ENCODE measurements around the gene GOSR2. TPM values are rescaled to one million over a fixed set of nuclear protein-coding genes. Genes with fewer than 3 reads are reported as not detected.

Gene GOSR2
- total and polyA plus RNA-seq, 2 of the 13 experiments (the other 11 are each of a cell fraction or from before 2014, with no cell fraction given): 61.5 to 63.9 TPM

DNA sequence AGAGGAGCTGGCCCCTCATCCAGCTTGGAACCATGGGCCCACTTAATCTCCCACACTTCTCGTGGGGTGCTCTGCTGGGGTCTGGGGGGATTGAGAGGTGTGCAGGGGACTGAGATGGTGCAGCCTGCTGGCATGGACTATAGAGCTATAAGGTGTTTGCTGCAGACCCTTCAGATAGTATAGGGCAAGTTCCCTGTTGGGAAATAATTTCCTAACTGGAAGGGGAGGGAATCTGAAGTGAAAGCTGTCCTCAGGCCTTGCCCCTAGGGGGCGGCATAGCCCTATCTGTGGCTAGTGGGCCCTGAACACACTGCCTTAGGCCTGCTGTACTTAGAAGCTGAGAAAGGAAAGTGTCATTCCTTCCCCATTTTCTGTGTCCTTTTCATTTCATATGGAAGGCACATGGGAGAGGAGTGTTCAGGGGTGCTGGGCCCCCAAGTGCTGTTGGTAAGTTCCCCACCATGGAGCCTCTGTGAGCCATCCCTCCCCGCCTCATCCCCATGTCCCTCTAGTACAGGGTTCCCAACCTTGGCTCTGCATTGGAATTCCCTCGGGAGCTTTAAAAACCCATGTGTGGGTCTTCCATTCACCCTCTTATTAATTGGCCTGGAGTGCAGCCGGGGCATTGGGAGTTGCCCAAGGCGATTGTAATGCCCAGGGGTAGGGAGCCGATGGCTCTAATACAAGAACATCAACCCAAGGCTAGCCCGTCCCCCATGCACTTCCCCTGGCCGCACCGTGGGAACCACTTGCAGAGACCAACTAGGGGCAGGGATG is 19.7 kb downstream of the GOSR2 start (continued):
- TF ChIP-seq, protein P1, sequence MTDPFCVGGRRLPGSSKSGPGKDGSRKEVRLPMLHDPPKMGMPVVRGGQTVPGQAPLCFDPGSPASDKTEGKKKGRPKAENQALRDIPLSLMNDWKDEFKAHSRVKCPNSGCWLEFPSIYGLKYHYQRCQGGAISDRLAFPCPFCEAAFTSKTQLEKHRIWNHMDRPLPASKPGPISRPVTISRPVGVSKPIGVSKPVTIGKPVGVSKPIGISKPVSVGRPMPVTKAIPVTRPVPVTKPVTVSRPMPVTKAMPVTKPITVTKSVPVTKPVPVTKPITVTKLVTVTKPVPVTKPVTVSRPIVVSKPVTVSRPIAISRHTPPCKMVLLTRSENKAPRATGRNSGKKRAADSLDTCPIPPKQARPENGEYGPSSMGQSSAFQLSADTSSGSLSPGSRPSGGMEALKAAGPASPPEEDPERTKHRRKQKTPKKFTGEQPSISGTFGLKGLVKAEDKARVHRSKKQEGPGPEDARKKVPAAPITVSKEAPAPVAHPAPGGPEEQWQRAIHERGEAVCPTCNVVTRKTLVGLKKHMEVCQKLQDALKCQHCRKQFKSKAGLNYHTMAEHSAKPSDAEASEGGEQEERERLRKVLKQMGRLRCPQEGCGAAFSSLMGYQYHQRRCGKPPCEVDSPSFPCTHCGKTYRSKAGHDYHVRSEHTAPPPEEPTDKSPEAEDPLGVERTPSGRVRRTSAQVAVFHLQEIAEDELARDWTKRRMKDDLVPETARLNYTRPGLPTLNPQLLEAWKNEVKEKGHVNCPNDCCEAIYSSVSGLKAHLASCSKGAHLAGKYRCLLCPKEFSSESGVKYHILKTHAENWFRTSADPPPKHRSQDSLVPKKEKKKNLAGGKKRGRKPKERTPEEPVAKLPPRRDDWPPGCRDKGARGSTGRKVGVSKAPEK (CRISPR knock-in tag; IDR thresholded peaks at IDR 0.05; ENCODE audit: borderline replicate concordance): no peak
- TF ChIP-seq PHF5A (CRISPR knock-in tag; IDR thresholded peaks at IDR 0.05; ENCODE audit: low read depth, unreplicated experiment) (no peak), ZNF652 (CRISPR knock-in tag; IDR thresholded peaks at IDR 0.05; ENCODE audit: borderline replicate concordance, low read depth) (no peak), ZNF260 (CRISPR knock-in tag; IDR thresholded peaks at IDR 0.05; ENCODE audit: borderline replicate concordance, low read depth) (no peak), ZFX (CRISPR knock-in tag; IDR thresholded peaks at IDR 0.05; ENCODE audit: low read depth) (peak; percentile 65; the same call in 1 of the 2 replicates), ZNF850 (CRISPR knock-in tag; conservative IDR thresholded peaks at IDR 0.05) (no peak), ZNF350 (CRISPR knock-in tag; IDR thresholded peaks at IDR 0.05; ENCODE audit: borderline replicate concordance, low read depth) (peak; percentile 36; the same call in 1 of the 2 replicates), ERF (CRISPR knock-in tag; IDR thresholded peaks at IDR 0.05) (peak; percentile 36; the same call in 1 of the 2 replicates), ZNF431 (CRISPR knock-in tag; IDR thresholded peaks at IDR 0.05; ENCODE audit: borderline replicate concordance, low read depth) (no peak)
- TF ChIP-seq, protein P2, sequence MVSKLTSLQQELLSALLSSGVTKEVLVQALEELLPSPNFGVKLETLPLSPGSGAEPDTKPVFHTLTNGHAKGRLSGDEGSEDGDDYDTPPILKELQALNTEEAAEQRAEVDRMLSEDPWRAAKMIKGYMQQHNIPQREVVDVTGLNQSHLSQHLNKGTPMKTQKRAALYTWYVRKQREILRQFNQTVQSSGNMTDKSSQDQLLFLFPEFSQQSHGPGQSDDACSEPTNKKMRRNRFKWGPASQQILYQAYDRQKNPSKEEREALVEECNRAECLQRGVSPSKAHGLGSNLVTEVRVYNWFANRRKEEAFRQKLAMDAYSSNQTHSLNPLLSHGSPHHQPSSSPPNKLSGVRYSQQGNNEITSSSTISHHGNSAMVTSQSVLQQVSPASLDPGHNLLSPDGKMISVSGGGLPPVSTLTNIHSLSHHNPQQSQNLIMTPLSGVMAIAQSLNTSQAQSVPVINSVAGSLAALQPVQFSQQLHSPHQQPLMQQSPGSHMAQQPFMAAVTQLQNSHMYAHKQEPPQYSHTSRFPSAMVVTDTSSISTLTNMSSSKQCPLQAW (CRISPR knock-in tag; IDR thresholded peaks at IDR 0.05): peak; percentile 27; the same call in 1 of the 2 replicates
- TF ChIP-seq, protein P3, sequence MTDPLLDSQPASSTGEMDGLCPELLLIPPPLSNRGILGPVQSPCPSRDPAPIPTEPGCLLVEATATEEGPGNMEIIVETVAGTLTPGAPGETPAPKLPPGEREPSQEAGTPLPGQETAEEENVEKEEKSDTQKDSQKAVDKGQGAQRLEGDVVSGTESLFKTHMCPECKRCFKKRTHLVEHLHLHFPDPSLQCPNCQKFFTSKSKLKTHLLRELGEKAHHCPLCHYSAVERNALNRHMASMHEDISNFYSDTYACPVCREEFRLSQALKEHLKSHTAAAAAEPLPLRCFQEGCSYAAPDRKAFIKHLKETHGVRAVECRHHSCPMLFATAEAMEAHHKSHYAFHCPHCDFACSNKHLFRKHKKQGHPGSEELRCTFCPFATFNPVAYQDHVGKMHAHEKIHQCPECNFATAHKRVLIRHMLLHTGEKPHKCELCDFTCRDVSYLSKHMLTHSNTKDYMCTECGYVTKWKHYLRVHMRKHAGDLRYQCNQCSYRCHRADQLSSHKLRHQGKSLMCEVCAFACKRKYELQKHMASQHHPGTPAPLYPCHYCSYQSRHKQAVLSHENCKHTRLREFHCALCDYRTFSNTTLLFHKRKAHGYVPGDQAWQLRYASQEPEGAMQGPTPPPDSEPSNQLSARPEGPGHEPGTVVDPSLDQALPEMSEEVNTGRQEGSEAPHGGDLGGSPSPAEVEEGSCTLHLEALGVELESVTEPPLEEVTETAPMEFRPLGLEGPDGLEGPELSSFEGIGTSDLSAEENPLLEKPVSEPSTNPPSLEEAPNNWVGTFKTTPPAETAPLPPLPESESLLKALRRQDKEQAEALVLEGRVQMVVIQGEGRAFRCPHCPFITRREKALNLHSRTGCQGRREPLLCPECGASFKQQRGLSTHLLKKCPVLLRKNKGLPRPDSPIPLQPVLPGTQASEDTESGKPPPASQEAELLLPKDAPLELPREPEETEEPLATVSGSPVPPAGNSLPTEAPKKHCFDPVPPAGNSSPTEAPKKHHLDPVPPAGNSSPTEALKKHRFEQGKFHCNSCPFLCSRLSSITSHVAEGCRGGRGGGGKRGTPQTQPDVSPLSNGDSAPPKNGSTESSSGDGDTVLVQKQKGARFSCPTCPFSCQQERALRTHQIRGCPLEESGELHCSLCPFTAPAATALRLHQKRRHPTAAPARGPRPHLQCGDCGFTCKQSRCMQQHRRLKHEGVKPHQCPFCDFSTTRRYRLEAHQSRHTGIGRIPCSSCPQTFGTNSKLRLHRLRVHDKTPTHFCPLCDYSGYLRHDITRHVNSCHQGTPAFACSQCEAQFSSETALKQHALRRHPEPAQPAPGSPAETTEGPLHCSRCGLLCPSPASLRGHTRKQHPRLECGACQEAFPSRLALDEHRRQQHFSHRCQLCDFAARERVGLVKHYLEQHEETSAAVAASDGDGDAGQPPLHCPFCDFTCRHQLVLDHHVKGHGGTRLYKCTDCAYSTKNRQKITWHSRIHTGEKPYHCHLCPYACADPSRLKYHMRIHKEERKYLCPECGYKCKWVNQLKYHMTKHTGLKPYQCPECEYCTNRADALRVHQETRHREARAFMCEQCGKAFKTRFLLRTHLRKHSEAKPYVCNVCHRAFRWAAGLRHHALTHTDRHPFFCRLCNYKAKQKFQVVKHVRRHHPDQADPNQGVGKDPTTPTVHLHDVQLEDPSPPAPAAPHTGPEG (CRISPR knock-in tag; IDR thresholded peaks at IDR 0.05): no peak
- TF ChIP-seq, protein P4, sequence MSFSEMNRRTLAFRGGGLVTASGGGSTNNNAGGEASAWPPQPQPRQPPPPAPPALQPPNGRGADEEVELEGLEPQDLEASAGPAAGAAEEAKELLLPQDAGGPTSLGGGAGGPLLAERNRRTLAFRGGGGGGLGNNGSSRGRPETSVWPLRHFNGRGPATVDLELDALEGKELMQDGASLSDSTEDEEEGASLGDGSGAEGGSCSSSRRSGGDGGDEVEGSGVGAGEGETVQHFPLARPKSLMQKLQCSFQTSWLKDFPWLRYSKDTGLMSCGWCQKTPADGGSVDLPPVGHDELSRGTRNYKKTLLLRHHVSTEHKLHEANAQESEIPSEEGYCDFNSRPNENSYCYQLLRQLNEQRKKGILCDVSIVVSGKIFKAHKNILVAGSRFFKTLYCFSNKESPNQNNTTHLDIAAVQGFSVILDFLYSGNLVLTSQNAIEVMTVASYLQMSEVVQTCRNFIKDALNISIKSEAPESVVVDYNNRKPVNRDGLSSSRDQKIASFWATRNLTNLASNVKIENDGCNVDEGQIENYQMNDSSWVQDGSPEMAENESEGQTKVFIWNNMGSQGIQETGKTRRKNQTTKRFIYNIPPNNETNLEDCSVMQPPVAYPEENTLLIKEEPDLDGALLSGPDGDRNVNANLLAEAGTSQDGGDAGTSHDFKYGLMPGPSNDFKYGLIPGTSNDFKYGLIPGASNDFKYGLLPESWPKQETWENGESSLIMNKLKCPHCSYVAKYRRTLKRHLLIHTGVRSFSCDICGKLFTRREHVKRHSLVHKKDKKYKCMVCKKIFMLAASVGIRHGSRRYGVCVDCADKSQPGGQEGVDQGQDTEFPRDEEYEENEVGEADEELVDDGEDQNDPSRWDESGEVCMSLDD (CRISPR knock-in tag; IDR thresholded peaks at IDR 0.05; ENCODE audit: borderline replicate concordance): no peak

Data from HepG2 (cell line).